ENCODE measurements around the gene BPIFB2. TPM values are rescaled to one million over a fixed set of nuclear protein-coding genes. Genes with fewer than 3 reads are reported as not detected.

BPIFB2 gene
- polyA plus RNA-seq, 3 donors: not detected

DNA sequence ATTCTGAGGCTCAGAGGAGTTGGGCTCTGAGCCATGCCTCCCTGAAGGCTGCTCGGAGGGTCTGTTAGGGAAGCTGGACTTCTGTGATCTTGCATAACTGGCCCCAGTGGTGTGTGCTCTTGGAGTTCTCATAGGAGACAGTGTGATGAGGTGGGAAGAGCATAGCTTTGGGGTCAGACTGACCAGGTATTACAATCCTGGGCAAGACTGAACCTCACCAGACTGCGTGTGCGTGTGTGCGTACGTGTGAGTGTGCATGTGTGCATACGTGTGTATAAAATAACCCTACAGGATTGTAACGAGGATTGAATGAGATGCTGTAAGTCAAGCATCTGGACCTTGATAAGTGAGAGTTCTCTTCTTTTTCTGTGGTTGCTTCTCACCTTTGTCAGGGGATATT, 10.0 kb downstream of the BPIFB2 start:
- Histone ChIP-seq H4K20me1 (ENCODE audit: insufficient read depth, low read length) (no peaks in the 10 kb centered on the region), H3K79me2 (ENCODE audit: insufficient read depth, low read length) (no peaks in the 10 kb centered on the region), H3K36me3 (replicated peaks in 1 of 2; ENCODE audit: control insufficient read depth in 1 of 2, insufficient read depth in 2 of 2, low read length in 2 of 2) (no peaks in the 10 kb centered on the region), H3K9ac (ENCODE audit: insufficient read depth, low read length, poor library complexity, severe bottlenecking) (no peak overlapping the region), H3K4me1 (ENCODE audit: control insufficient read depth in 1 of 2, insufficient read depth in 2 of 2, low read length in 2 of 2) (no peaks in the 10 kb centered on the region), H2AFZ (ENCODE audit: insufficient read depth, low read depth, low read length, poor library complexity, severe bottlenecking) (no peak overlapping the region), H3K4me2 (replicated peaks; ENCODE audit: extremely low read depth, low read length, poor library complexity, severe bottlenecking) (no peak overlapping the region), H3K9me3 (replicated peaks in 1 of 2; ENCODE audit: control insufficient read depth in 1 of 2, insufficient read depth in 1 of 2, low read length in 2 of 2) (no peaks in the 10 kb centered on the region), H3K4me3 (replicated peaks in 1 of 3; ENCODE audit: low read depth in 2 of 3, low read length in 3 of 3) (no peak overlapping the region), H3K27ac (ENCODE audit: low read depth in 1 of 2, low read length in 2 of 2) (no peak overlapping the region), H3K27me3 (ENCODE audit: control insufficient read depth in 2 of 2, insufficient read depth in 2 of 2, low read length in 2 of 2) (no peaks in the 10 kb centered on the region)
- TF ChIP-seq, protein P1, sequence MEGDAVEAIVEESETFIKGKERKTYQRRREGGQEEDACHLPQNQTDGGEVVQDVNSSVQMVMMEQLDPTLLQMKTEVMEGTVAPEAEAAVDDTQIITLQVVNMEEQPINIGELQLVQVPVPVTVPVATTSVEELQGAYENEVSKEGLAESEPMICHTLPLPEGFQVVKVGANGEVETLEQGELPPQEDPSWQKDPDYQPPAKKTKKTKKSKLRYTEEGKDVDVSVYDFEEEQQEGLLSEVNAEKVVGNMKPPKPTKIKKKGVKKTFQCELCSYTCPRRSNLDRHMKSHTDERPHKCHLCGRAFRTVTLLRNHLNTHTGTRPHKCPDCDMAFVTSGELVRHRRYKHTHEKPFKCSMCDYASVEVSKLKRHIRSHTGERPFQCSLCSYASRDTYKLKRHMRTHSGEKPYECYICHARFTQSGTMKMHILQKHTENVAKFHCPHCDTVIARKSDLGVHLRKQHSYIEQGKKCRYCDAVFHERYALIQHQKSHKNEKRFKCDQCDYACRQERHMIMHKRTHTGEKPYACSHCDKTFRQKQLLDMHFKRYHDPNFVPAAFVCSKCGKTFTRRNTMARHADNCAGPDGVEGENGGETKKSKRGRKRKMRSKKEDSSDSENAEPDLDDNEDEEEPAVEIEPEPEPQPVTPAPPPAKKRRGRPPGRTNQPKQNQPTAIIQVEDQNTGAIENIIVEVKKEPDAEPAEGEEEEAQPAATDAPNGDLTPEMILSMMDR (IDR thresholded peaks at IDR 0.05): no peak
- intact Hi-C loops (cut with micrococcal nuclease): no loop called here
- Mint-ChIP-seq H3K36me3 (no peaks in the 10 kb centered on the region), H3K27me3 (ENCODE audit: low read depth in 3 of 3) (peaks cover 1 to 3% (median 1%) of the 10 kb centered on the region in 3 donors), H3K4me1 (no peaks in the 10 kb centered on the region), H3K4me3 (no peak overlapping the region), H3K9me3 (peaks cover 0 to 2% (median 0%) of the 10 kb centered on the region in 7 donors), H3K27ac (no peak overlapping the region)
- no peak for DNase-seq
- 84% methylated on average over 7 of the region's 7 CpGs for WGBS (ENCODE audit: insufficient coverage)

DNA sequence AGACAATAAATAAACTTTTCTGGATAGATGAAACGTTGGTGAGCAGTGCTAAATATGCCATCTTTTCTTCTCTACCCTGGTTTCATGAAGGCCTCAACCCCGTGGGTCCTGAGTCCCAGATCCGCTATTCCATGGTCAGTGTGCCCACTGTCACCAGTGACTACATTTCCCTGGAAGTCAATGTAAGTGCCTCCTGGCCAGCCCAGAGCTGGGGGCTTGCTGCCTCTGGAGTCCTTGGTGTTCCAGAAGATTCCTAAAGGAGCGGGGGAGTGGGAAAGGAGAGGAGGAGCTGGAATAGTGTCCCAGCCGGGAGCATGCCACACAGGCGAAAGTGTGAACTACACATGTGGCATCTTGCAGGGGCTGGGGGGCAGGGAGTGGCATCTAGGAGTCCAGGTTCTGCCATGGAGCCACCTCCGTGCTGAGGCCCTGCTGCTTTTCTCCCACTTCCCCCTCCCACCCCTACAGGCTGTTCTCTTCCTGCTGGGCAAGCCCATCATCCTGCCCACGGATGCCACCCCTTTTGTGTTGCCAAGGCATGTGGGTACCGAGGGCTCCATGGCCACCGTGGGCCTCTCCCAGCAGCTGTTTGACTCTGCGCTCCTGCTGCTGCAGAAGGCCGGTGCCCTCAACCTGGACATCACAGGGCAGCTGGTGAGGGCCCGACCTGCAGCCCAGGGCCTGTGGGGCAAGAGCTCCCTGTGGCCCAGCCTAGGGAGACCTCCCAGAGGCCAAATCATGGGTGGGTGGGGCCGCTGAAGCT, 10.8 kb downstream of the BPIFB2 start:
- Mint-ChIP-seq H3K27ac (no peak overlapping the region), H3K4me3 (no peak overlapping the region)
- no peaks in the 10 kb centered on the region for H4K20me1 ChIP-seq (ENCODE audit: insufficient read depth, low read length)

More for the DNA sequence above, 10.8 kb downstream of the BPIFB2 start:
- Histone ChIP-seq H3K4me3 (replicated peaks in 1 of 3; ENCODE audit: low read depth in 2 of 3, low read length in 3 of 3) (no peak overlapping the region), H3K27me3 (ENCODE audit: control insufficient read depth in 2 of 2, insufficient read depth in 2 of 2, low read length in 2 of 2) (no peaks in the 10 kb centered on the region), H3K4me1 (ENCODE audit: control insufficient read depth in 1 of 2, insufficient read depth in 2 of 2, low read length in 2 of 2) (no peaks in the 10 kb centered on the region), H3K79me2 (ENCODE audit: insufficient read depth, low read length) (no peaks in the 10 kb centered on the region), H3K36me3 (replicated peaks in 1 of 2; ENCODE audit: control insufficient read depth in 1 of 2, insufficient read depth in 2 of 2, low read length in 2 of 2) (no peaks in the 10 kb centered on the region), H3K4me2 (replicated peaks; ENCODE audit: extremely low read depth, low read length, poor library complexity, severe bottlenecking) (no peak overlapping the region), H3K9me3 (replicated peaks in 1 of 2; ENCODE audit: control insufficient read depth in 1 of 2, insufficient read depth in 1 of 2, low read length in 2 of 2) (no peaks in the 10 kb centered on the region), H2AFZ (ENCODE audit: insufficient read depth, low read depth, low read length, poor library complexity, severe bottlenecking) (no peak overlapping the region), H3K27ac (ENCODE audit: low read depth in 1 of 2, low read length in 2 of 2) (no peak overlapping the region), H3K9ac (ENCODE audit: insufficient read depth, low read length, poor library complexity, severe bottlenecking) (no peak overlapping the region)
- Mint-ChIP-seq H3K4me1 (no peaks in the 10 kb centered on the region), H3K27me3 (ENCODE audit: low read depth in 3 of 3) (peaks cover 1 to 3% (median 1%) of the 10 kb centered on the region in 3 donors), H3K36me3 (no peaks in the 10 kb centered on the region), H3K9me3 (peaks cover 0 to 2% (median 0%) of the 10 kb centered on the region in 7 donors)
- TF ChIP-seq, protein P1 (IDR thresholded peaks at IDR 0.05): no peak
- DNase-seq: no peak
- WGBS (ENCODE audit: insufficient coverage): 68% methylated on average over 13 of the region's 14 CpGs
- intact Hi-C loops (cut with micrococcal nuclease): no loop called here

Measured in CD14-positive monocyte (primary cell).